Measurements from ENCODE around the gene SNX19.

The SNX19 gene

GRCh38 chr11:130906616-130907015 is 9.7 kb downstream of the SNX19 start:
- DNase-seq (ENCODE audit: low read depth in 2 of 2, low spot score in 1 of 2), result no peak

DNA sequence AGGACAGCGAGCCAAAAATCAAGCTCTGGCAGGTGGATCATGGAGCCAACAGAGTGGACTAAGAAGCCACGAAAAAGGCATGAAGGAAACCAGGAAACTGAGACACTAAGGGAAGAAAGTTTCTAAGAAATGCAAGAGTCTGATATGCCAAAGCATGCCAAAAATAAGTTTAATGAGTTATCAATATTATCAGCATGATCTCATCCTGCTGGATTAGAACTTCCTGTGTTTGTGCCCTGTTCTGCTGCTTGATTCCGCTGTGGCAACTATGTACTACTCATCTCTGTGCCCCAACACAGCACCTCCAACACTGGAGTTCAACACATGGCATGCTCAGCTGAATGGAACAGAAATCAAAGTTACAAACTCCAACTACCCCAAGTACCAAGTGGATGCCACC is 10.8 kb downstream of the SNX19 start:
- DNase-seq (ENCODE audit: low read depth in 2 of 2, low spot score in 1 of 2), result no peak

- DNase-seq (ENCODE audit: low read depth in 2 of 2, low spot score in 1 of 2), result no peak
Observed at GRCh38 chr11:130904380-130904779, 11.9 kb downstream of the SNX19 start.

- no peak for DNase-seq (ENCODE audit: low read depth in 2 of 2, low spot score in 1 of 2)
Observed at GRCh38 chr11:130902380-130902779, 13.9 kb downstream of the SNX19 start.

- DNase-seq (ENCODE audit: low read depth in 2 of 2, low spot score in 1 of 2), result no peak
Observed at GRCh38 chr11:130899106-130899505, 17.2 kb downstream of the SNX19 start.

DNA sequence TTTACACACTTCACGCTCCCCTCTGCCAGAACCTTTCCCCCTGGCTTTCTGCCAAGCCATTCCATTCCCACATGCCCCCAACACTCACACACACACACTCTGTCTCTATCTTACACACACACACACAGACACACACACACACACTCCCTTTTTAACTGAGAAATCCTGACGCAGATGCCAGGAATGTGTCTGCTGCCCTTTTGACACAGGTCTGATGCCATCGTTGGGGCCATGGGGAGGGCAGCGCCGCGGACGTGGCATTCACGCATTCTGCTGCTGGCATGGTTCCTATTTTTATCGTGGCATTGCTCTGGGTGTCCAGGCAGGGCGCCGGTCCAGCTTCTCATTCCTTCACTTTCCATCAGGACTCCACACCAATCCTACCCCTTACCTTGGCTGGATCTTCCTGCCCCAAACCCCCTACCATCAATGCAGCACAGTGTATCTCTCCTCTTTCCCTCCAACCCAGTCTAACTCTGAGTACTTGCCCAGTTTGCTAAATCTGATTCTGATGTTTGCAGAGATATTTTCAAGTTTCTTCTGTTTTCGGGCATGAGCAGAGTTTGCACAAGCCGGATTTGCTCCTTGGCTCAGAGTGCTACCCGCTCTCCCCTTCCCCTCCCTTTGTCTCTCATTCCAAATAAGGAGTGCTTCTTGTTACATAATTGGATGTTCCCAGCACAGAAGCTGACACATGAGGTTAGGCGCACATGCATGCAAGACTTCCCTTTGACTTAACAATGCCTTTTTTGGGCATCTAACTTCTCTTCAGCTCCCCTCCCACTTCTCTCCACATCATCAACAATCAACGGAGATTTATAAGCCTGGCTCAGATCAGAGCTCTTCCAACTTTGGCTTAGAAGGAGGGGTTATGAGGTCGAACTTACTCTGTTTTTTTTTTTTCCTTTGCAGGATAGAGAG is 18.8 kb downstream of the SNX19 start:
- DNase-seq (ENCODE audit: low read depth in 2 of 2, low spot score in 1 of 2), result no peak

GRCh38 chr11:130894322-130895025 is 21.8 kb downstream of the SNX19 start:
- peak in 1 of 2 donors; percentile 41 for DNase-seq (ENCODE audit: low read depth in 2 of 2, low spot score in 1 of 2)

DNA sequence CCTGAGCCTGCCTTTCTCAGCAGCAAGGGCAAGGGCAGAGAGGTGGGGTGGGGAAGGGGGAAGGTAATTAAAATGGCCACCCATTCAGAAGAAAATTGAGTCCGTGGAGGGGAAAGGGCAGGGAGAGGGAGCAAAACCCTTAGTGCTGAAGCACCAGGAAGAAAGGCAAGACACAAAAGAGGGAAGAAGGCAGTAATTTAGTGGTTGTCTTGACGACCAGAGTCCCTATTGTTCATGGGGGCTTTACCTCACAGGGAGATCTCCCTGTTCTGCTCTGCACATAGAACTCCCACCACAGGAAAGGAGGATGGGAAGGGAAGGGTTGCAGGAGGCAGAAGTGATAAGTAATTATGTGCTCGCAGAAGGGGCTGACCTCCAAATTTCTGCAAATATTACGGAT is 23.4 kb downstream of the SNX19 start:
- no peak for DNase-seq (ENCODE audit: low read depth in 2 of 2, low spot score in 1 of 2)

DNA sequence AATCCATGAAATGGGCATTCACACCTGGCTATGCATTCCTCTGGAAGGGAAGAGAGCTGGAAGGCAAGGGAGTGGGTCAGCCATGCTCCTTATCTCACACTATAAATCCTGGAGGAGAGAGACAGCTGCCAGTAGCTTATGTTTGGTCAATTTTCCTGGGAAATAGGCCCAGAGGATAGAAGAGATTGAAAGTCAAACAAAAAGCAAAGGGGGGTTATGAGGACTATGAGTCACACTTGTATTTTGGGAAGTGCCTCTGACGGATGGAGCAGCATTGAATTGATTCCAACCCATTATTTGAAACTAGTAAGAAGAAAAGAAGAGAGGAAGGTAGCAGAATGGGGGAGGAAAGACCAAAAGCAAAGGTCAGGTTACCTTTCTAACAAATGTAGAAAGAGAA is 25.0 kb downstream of the SNX19 start:
- no peak for DNase-seq (ENCODE audit: low read depth in 2 of 2, low spot score in 1 of 2)

GRCh38 chr11:130890039-130890745 is 26.1 kb downstream of the SNX19 start:
- no peak for DNase-seq (ENCODE audit: low read depth in 2 of 2, low spot score in 1 of 2)

- no peak for DNase-seq (ENCODE audit: low read depth in 2 of 2, low spot score in 1 of 2)
Observed at GRCh38 chr11:130888790-130889189, 27.5 kb downstream of the SNX19 start.

- no peak for DNase-seq (ENCODE audit: low read depth in 2 of 2, low spot score in 1 of 2)
Observed at GRCh38 chr11:130886704-130887103, 29.6 kb downstream of the SNX19 start.

- DNase-seq (ENCODE audit: low read depth in 2 of 2, low spot score in 1 of 2), result no peak
Observed at GRCh38 chr11:130882138-130882551, 34.1 kb downstream of the SNX19 start.

- DNase-seq (ENCODE audit: low read depth in 2 of 2, low spot score in 1 of 2), result no peak
Observed at GRCh38 chr11:130881475-130882137, 34.7 kb downstream of the SNX19 start.

DNA sequence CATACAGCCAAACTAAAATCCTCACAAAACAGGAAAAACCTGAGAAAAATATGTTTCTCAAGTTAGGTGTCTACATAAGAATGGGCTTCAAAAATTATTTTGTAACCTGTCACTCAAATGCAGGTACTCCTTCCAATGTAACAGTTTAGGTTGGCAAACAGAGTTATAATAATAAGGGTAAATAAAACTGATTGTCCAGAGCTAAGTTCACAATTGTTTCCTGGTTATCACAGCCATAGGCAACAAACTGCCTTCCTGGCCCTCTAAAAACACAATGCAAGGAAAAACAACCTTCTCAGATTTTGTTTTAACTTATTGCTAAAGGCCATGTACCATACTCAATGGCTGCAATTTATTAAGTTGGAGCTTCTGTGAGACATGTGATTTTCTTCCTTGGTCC is 36.4 kb downstream of the SNX19 start:
- no peak for DNase-seq (ENCODE audit: low read depth in 2 of 2, low spot score in 1 of 2)

DNA sequence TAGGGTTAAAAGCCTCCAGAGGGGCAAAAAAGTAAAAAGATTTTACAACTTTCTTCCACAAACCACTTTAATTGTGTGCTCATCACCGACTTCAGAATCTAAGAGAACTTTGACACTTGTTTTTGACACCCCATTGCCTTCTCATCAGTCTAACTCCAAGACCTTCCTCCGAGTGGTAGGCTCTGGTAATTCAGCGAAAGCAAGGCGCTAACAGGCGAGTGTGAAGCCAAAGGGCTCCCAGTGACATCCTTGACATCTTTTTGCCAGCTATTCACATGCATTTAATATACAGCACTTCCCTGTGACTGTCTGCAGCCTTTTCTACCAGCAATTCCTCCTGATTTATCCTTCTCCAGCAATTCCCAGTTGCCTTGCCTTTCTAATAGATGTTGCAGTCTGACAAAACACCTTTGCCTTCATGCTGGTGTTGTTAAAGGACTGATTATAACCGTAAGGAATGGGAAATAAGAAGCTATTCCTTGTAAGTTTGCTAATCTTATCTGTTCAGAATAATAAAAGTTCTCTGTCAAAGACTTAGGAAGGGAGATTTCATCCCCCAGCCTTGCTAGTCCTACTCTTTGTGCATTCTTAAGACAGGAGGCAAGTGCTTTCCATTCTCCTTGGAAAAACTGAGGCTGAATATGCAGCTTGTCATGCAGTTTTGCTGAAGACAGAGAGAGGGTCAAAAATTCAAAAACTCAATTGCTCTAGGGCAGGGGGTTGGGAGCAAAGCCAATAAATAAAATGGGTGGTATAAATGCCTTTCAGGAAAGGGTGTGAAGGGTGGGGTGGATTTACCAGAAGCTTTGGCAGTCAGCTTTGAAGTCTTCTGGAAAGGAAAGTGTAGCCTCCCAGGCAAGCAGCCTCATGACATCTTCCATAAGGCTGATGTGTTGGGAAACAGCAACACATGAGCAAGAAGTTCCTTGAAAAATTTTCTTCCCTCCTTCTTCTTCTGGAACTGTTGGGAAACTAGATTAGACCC is 39.1 kb downstream of the SNX19 start:
- no peak for DNase-seq (ENCODE audit: low read depth in 2 of 2, low spot score in 1 of 2)

DNA sequence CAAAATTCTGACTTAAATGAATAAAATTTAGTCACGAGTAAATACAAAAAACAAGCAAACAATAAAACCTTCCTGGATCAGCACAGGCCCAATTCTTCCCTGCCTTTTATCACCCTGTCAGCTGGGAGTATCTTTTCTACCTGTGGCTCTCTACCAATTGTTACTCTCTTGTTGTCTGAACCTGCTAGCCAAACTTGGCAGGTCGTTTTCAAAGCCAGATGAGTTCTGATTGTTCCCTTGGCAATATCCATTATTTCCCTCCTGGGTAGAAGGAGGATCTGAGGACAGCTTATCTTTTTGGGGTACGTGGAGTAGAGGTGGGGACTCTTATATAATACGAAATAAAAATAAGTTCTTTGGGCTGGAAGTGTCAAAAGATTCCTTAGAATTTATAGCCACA is 40.2 kb downstream of the SNX19 start:
- DNase-seq (ENCODE audit: low read depth in 2 of 2, low spot score in 1 of 2), result no peak

DNA sequence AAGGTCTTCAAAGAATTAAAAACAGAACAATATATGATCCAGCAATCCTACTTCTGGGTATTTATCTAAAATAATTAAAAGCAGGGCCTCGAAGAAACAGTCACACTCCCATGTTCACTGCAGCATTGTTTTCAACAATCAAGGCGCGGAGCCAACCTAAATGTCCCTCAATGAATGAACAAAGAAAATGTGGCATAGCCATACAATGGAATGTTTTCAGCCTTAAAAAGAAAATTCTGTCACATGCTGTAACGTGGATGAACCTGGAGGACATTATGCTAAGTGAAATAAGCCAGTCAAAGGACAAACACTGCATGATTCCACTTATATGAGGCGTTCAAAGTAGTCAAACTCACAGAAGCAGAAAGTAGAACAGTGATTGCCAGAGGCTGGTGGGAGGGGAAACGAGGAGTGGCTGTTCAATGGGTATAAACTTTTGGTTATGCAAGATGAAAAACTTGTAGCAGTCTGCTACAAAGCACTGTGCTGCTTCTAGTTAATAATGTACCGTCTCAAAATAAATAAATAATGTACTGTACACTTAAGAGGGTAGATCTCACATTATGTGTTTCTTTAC is 41.2 kb downstream of the SNX19 start:
- DNase-seq (ENCODE audit: low read depth in 2 of 2, low spot score in 1 of 2), result no peak

- no peak for DNase-seq (ENCODE audit: low read depth in 2 of 2, low spot score in 1 of 2)
Observed at GRCh38 chr11:130874396-130874795, 41.9 kb downstream of the SNX19 start.

GRCh38 chr11:130873761-130874160 is 42.5 kb downstream of the SNX19 start:
- no peak for DNase-seq (ENCODE audit: low read depth in 2 of 2, low spot score in 1 of 2)

Measured in stimulated activated CD8-positive, alpha-beta memory T cell treated with anti-CD3 and anti-CD28 coated beads, Interleukin-4, amount 100 ng/mL, for 1 hour (primary cell).